Mucosa of rectum (tissue), 2 donors: ENCODE measurements around the gene HTR1B.

Source experiments
- H3K27ac ChIP-seq, 2 donors: one replicate each; pipeline ENCODE4 v1.7.0; 2013; ENCODE audit warnings: inconsistent platforms in 2 of 2, low read depth in 2 of 2, low read length in 2 of 2
- H3K27me3 ChIP-seq, 2 donors: one replicate each; pipeline ENCODE4 v1.7.0; 2013; ENCODE audit warnings: low read length in 2 of 2; ENCODE audit not compliant: control insufficient read depth in 2 of 2, insufficient read depth in 2 of 2
- H3K36me3 ChIP-seq, 2 donors: one replicate each; pipeline ENCODE4 v1.7.0; 2013; ENCODE audit warnings: low read length in 2 of 2; ENCODE audit not compliant: control insufficient read depth in 2 of 2, insufficient read depth in 2 of 2
- H3K4me1 ChIP-seq, 2 donors: one replicate each; pipeline ENCODE4 v1.7.0; 2013; ENCODE audit warnings: low read length in 2 of 2, mild to moderate bottlenecking in 1 of 2; ENCODE audit not compliant: control insufficient read depth in 2 of 2, insufficient read depth in 2 of 2
- H3K4me3 ChIP-seq, 2 donors: one replicate each; pipeline ENCODE4 v1.7.0; 2013; ENCODE audit warnings: low read length in 2 of 2
- H3K9ac ChIP-seq, 2 donors: one replicate each; pipeline ENCODE4 v1.7.0; 2013; ENCODE audit warnings: low read length in 2 of 2, low read depth in 1 of 2, mild to moderate bottlenecking in 1 of 2
- H3K9me3 ChIP-seq, 2 donors: one replicate each; pipeline ENCODE4 v1.7.0; 2013; ENCODE audit warnings: low read length in 2 of 2; ENCODE audit not compliant: control insufficient read depth in 2 of 2
- donor health status: healthy.
- donor health status: Normal muscosa, but diverticular disease.

The HTR1B gene

DNA sequence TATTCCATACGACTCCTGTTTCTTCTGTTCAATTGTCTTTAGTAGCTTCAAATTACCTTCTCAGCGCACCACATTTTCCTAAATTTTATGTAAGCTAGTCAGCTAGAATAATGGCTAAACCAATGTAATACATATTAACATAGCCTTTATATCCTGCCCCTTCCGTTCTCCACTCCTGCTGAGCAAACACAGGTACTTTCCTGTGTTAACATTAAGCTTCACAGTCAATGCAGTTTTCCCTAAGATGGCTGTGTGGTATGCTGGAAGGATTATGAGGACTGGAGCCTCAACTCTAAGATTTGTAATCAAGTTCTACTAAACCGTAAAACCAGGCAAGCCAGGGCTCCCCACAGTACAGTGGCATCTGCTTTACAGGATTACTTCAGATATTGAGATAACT lies 29.4 kb downstream of the HTR1B start:
- Histone ChIP-seq H3K36me3 (no peaks in the 10 kb centered on the region), H3K9ac (no peak overlapping the region), H3K27ac (no peak overlapping the region), H3K4me1 (no peaks in the 10 kb centered on the region), H3K9me3 (no peaks in the 10 kb centered on the region), H3K4me3 (no peak overlapping the region), H3K27me3 (no peaks in the 10 kb centered on the region)

DNA sequence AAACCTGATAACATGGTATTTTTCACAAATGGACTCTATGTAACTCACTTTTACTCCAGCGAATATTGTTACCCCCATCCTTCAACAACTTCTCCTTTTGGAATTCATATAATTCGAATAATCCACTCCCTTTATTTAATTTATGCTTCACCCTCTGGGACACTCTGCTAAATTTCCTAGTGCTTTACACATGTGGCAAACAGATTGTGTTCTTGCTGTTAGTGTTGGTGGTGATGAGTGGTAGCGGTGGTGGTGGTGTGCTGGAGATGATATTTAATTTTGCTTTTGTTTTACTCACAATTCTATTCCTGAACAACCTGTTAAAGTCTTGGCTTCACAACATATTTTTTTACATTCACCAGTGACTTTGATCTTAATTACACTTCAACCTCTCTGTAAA lies 32.8 kb downstream of the HTR1B start:
- Histone ChIP-seq H3K4me3 (no peak overlapping the region), H3K27ac (no peak overlapping the region), H3K4me1 (no peaks in the 10 kb centered on the region), H3K9ac (no peak overlapping the region), H3K27me3 (no peaks in the 10 kb centered on the region), H3K36me3 (no peaks in the 10 kb centered on the region), H3K9me3 (no peaks in the 10 kb centered on the region)

DNA sequence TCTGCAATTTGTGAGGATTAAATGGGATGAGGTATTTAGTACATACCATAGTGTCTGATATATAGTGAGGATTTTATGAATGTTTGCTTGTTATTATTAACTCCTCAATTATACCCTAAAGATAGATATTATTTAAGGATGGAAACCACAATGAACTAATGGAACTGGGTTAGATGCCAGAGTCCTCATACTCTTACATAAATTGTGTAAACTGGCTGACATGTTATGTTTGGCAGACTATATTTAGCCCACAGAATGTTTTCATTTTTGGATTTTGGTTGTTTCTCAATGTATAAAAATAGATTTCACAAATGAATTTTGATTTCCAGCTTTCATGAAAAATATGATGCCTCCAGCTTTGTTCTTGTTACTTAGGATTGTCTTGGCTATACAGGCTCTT lies 37.6 kb downstream of the HTR1B start:
- Histone ChIP-seq H3K27me3 (no peaks in the 10 kb centered on the region), H3K27ac (no peak overlapping the region), H3K4me1 (no peaks in the 10 kb centered on the region), H3K4me3 (no peak overlapping the region), H3K36me3 (no peaks in the 10 kb centered on the region), H3K9me3 (no peaks in the 10 kb centered on the region), H3K9ac (no peak overlapping the region)

DNA sequence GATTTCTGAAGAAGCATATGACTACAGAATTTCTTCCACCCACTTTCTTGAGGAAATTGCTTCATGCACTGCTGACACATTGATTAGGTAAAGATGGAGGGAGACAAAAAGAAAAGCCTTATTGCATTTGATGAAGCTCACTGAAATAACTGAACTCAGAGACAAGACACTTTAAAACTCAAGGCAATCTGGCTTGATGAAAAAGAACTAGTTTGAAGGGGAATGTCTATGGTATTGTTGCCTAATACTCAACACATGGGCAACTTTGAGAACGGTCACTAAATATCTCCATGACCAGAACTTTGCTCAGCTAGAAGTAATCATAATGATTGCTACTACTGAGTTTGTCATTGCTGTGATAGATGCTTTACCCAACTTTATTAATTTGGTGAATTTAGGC lies 38.1 kb downstream of the HTR1B start:
- no peak overlapping the region for H3K4me3 ChIP-seq
- H3K27me3 ChIP-seq: no peaks in the 10 kb centered on the region
- no peak overlapping the region for H3K9ac ChIP-seq
- no peaks in the 10 kb centered on the region for H3K9me3 ChIP-seq
- H3K4me1 ChIP-seq: no peaks in the 10 kb centered on the region
- no peak overlapping the region for H3K27ac ChIP-seq
- no peaks in the 10 kb centered on the region for H3K36me3 ChIP-seq

DNA sequence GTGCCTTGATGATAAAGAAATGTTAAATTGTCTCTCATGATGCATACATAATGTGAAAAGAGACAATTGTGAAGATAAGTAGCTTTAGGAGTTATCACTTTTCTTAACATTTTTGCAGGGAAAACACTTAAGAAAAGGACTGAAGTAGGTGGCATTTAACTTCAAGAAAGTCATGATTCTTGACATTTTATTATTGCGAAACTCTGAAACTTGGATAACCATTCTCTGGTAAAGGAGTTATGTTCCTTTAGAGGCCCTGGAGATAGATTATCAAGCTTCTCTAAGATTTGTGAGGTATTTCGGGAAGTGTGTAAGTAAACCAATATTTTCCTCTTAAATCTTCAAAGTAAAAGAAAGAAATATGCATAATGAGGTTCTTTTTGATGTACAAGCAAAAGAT lies 38.5 kb downstream of the HTR1B start:
- Histone ChIP-seq H3K4me1 (no peaks in the 10 kb centered on the region), H3K27ac (no peak overlapping the region), H3K9me3 (no peaks in the 10 kb centered on the region)

DNA sequence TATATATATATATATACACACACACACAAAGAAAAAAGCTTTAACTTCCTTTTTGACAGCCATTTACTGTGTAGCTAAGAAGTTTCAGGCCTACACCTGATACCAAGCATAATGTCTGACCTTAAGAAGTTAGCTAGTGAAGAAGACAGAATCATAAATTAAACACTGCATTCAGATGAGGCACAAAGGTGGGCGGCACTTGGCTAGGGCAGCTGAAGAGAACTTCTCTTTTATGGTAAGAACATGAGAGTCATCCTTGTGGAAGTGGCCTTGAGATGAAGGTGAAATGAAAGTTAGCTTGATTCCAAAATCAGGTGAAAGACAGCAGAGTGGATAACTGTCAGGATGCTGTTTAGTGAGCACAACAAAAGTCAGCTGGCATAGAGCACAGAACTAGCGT lies 46.5 kb downstream of the HTR1B start:
- no peaks in the 10 kb centered on the region for H3K4me1 ChIP-seq
- no peaks in the 10 kb centered on the region for H3K9me3 ChIP-seq
- no peak overlapping the region for H3K27ac ChIP-seq
- H3K4me3 ChIP-seq: no peak overlapping the region
- H3K27me3 ChIP-seq: no peaks in the 10 kb centered on the region
- no peak overlapping the region for H3K9ac ChIP-seq
- H3K36me3 ChIP-seq: no peaks in the 10 kb centered on the region

More for the DNA sequence above, 38.5 kb downstream of the HTR1B start:
- no peak overlapping the region for H3K9ac ChIP-seq
- H3K36me3 ChIP-seq: no peaks in the 10 kb centered on the region
- no peaks in the 10 kb centered on the region for H3K27me3 ChIP-seq
- H3K4me3 ChIP-seq: no peak overlapping the region

DNA sequence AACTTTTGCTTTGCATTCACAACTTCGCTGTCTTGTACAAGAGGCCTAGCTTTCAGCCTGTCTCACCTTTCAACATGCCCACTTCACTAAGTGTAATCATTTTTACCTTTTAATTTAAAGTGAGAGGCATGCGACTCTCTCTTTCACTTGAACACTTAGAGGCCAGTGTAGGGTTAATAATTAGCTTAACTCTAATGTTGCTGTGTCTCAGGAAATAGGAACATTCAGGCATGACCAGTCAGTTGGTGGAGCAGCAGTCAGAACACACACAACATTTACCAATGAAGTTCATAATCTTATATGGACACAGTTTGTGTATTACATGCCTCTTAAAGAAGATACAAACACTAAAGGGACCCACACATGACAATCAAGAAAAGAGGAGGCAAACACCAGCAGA lies 47.6 kb downstream of the HTR1B start:
- Histone ChIP-seq H3K9ac (no peak overlapping the region), H3K27ac (no peak overlapping the region), H3K9me3 (no peaks in the 10 kb centered on the region), H3K4me3 (no peak overlapping the region), H3K27me3 (no peaks in the 10 kb centered on the region), H3K4me1 (no peaks in the 10 kb centered on the region), H3K36me3 (no peaks in the 10 kb centered on the region)
